HEK293 (cell line): ENCODE results near the gene PLEKHG2.
A peak's percentile ranks its signal among the peaks of the same experiment; 100 is the strongest.

Source experiments
- BCL11B ChIP-seq: fragments of 450-650 bp; formaldehyde crosslinking; IDR thresholded peaks from 2 replicates; pipeline ENCODE4 v1.5.1; 2016; ENCODE audit warnings: low read depth, missing biosample characterization, missing genetic modification characterization
- CTCF ChIP-seq: fragments of 450-650 bp; formaldehyde crosslinking; IDR thresholded peaks from 2 replicates; pipeline ENCODE4 v1.5.1; 2016; ENCODE audit warnings: missing biosample characterization, missing genetic modification characterization
- GLIS1 ChIP-seq: fragments of 450-650 bp; formaldehyde crosslinking; IDR thresholded peaks from 2 replicates; pipeline ENCODE4 v1.5.1; 2016; ENCODE audit warnings: missing biosample characterization, missing genetic modification characterization
- MEIS1 ChIP-seq: sonication (generic); formaldehyde crosslinking; IDR thresholded peaks from 2 replicates; pipeline ENCODE4 v1.8.1; 2022; ENCODE audit warnings: missing genetic modification reagents, mild to moderate bottlenecking, borderline replicate concordance
- SCRT2 ChIP-seq: fragments of 450-650 bp; formaldehyde crosslinking; IDR thresholded peaks from 2 replicates; pipeline ENCODE4 v1.5.1; 2016; ENCODE audit warnings: missing biosample characterization, missing genetic modification characterization
- SETDB1 ChIP-seq: IDR thresholded peaks from one replicate; pipeline ENCODE4 v1.6.1; 2017; ENCODE audit warnings: mild to moderate bottlenecking, low read length, moderate library complexity, mixed read lengths; ENCODE audit not compliant: insufficient read length
- ZBTB10 ChIP-seq: fragments of 450-650 bp; formaldehyde crosslinking; IDR thresholded peaks from 2 replicates; pipeline ENCODE4 v1.5.1; 2016; ENCODE audit warnings: missing biosample characterization, missing genetic modification characterization
- ZBTB6 ChIP-seq: fragments of 450-650 bp; formaldehyde crosslinking; IDR thresholded peaks from 2 replicates; pipeline ENCODE4 v1.5.1; 2017; ENCODE audit warnings: missing biosample characterization, missing genetic modification characterization
- ZEB2 ChIP-seq: fragments of 450-650 bp; formaldehyde crosslinking; IDR thresholded peaks from 2 replicates; pipeline ENCODE4 v1.5.1; 2016; ENCODE audit warnings: missing biosample characterization, missing genetic modification characterization
- ZFP69B ChIP-seq: fragments of 450-650 bp; formaldehyde crosslinking; IDR thresholded peaks from 2 replicates; pipeline ENCODE4 v1.5.1; 2016; ENCODE audit warnings: missing biosample characterization, missing genetic modification characterization
- ZNF140 ChIP-seq: fragments of 450-650 bp; formaldehyde crosslinking; IDR thresholded peaks from 2 replicates; pipeline ENCODE4 v1.5.1; 2016; ENCODE audit warnings: missing biosample characterization, missing genetic modification characterization
- ZNF169 ChIP-seq: fragments of 450-650 bp; formaldehyde crosslinking; IDR thresholded peaks from 2 replicates; pipeline ENCODE4 v1.5.1; 2016; ENCODE audit warnings: missing biosample characterization, missing genetic modification characterization
- ZNF174 ChIP-seq: fragments of 450-650 bp; formaldehyde crosslinking; IDR thresholded peaks from 2 replicates; pipeline ENCODE4 v1.5.0; 2017; ENCODE audit warnings: missing biosample characterization, mild to moderate bottlenecking, missing genetic modification characterization
- ZNF175 ChIP-seq: fragments of 450-650 bp; formaldehyde crosslinking; IDR thresholded peaks from 2 replicates; pipeline ENCODE4 v1.5.1; 2016; ENCODE audit warnings: missing biosample characterization, missing genetic modification characterization
- ZNF221 ChIP-seq: fragments of 450-650 bp; formaldehyde crosslinking; IDR thresholded peaks from 2 replicates; pipeline ENCODE4 v1.5.1; 2017; ENCODE audit warnings: missing biosample characterization, missing genetic modification characterization, borderline replicate concordance
- ZNF280D ChIP-seq: fragments of 450-650 bp; formaldehyde crosslinking; IDR thresholded peaks from 2 replicates; pipeline ENCODE4 v1.5.1; 2016; ENCODE audit warnings: missing biosample characterization, missing genetic modification characterization
- ZNF37A ChIP-seq: fragments of 450-650 bp; IDR thresholded peaks from 2 replicates; pipeline ENCODE4 v1.5.1; 2018; ENCODE audit warnings: missing biosample characterization, missing genetic modification characterization
- ZNF394 ChIP-seq: fragments of 450-650 bp; formaldehyde crosslinking; IDR thresholded peaks from 2 replicates; pipeline ENCODE4 v1.5.1; 2016; ENCODE audit warnings: missing biosample characterization, missing genetic modification characterization, mild to moderate bottlenecking, moderate library complexity, borderline replicate concordance
- ZNF426 ChIP-seq: fragments of 450-650 bp; formaldehyde crosslinking; IDR thresholded peaks from 2 replicates; pipeline ENCODE4 v1.5.1; 2017; ENCODE audit warnings: missing biosample characterization, missing genetic modification characterization, mild to moderate bottlenecking, inconsistent platforms, moderate library complexity
- ZNF473 ChIP-seq: fragments of 450-650 bp; formaldehyde crosslinking; IDR thresholded peaks from 2 replicates; pipeline ENCODE4 v1.5.1; 2017; ENCODE audit warnings: missing biosample characterization, missing genetic modification characterization
- ZNF548 ChIP-seq: fragments of 450-650 bp; formaldehyde crosslinking; IDR thresholded peaks from 2 replicates; pipeline ENCODE4 v1.5.1; 2016; ENCODE audit warnings: missing biosample characterization, missing genetic modification characterization
- ZNF664 ChIP-seq: fragments of 450-650 bp; formaldehyde crosslinking; IDR thresholded peaks from 2 replicates; pipeline ENCODE4 v1.5.1; 2016; ENCODE audit warnings: missing biosample characterization, missing genetic modification characterization
- ZNF692 ChIP-seq: fragments of 450-650 bp; formaldehyde crosslinking; IDR thresholded peaks from 2 replicates; pipeline ENCODE4 v1.5.1; 2016; ENCODE audit warnings: missing biosample characterization, missing genetic modification characterization
- ZNF701 ChIP-seq: fragments of 450-650 bp; formaldehyde crosslinking; IDR thresholded peaks from 2 replicates; pipeline ENCODE4 v1.5.1; 2016; ENCODE audit warnings: missing biosample characterization, missing genetic modification characterization
- ZNF76 ChIP-seq: fragments of 450-650 bp; formaldehyde crosslinking; IDR thresholded peaks from 2 replicates; pipeline ENCODE4; 2016; ENCODE audit warnings: low read depth, missing biosample characterization, missing genetic modification characterization, borderline replicate concordance
- ZSCAN30 ChIP-seq: fragments of 450-650 bp; IDR thresholded peaks from 2 replicates; pipeline ENCODE4 v1.5.1; 2018; ENCODE audit warnings: missing biosample characterization, mild to moderate bottlenecking, missing genetic modification characterization, moderate library complexity
- ZSCAN4 ChIP-seq: fragments of 450-650 bp; formaldehyde crosslinking; IDR thresholded peaks from 2 replicates; pipeline ENCODE4 v1.5.1; 2017; ENCODE audit warnings: missing biosample characterization, missing genetic modification characterization

PLEKHG2 gene

GRCh38 chr19:39413911-39414608 is 1.6 kb downstream of the PLEKHG2 start (continued):
- TF ChIP-seq ZNF426 (tag by site-specific recombination), result no peak
- peak; percentile 46; the same call in 1 of the 2 replicates for TF ChIP-seq ZBTB10 (tag by site-specific recombination)
- TF ChIP-seq BCL11B (tag by site-specific recombination), result peak; percentile 27; the same call in 1 of the 2 replicates
- no peak for TF ChIP-seq ZNF394
- peak; percentile 95 for TF ChIP-seq ZBTB6
- TF ChIP-seq ZNF174 (tag by site-specific recombination), result no peak
- TF ChIP-seq ZNF169, result no peak
- TF ChIP-seq ZNF37A (tag by site-specific recombination), result no peak
- TF ChIP-seq MEIS1, result no peak
- TF ChIP-seq ZSCAN4 (tag by site-specific recombination), result no peak
- TF ChIP-seq SETDB1, result no peak
- no peak for TF ChIP-seq ZNF140 (tag by site-specific recombination)
- TF ChIP-seq ZNF692 (tag by site-specific recombination), result peak; percentile 93
- peak; percentile 98 for TF ChIP-seq ZSCAN30 (tag by site-specific recombination)
- TF ChIP-seq ZNF280D (tag by site-specific recombination), result 0 out of 2 replicates have a peak, but pooled peaks have one; percentile 34
- TF ChIP-seq ZNF175 (tag by site-specific recombination), result no peak
- no peak for TF ChIP-seq ZNF701 (tag by site-specific recombination)
- TF ChIP-seq ZNF76 (tag by site-specific recombination), result peak; percentile 3; the same call in 1 of the 2 replicates
- no peak for TF ChIP-seq ZNF548 (tag by site-specific recombination)
- TF ChIP-seq CTCF (tag by site-specific recombination), result peak; percentile 98
- no peak for TF ChIP-seq ZNF473 (tag by site-specific recombination)
- TF ChIP-seq ZEB2 (tag by site-specific recombination), result 0 out of 2 replicates have a peak, but pooled peaks have one; percentile 33
- TF ChIP-seq SCRT2 (tag by site-specific recombination), result peak; percentile 37; the same call in 1 of the 2 replicates
- TF ChIP-seq ZFP69B, result peak; percentile 90
- TF ChIP-seq ZNF664 (tag by site-specific recombination), result peak; percentile 13; the same call in 1 of the 2 replicates
- TF ChIP-seq ZNF221 (tag by site-specific recombination), result no peak
- TF ChIP-seq GLIS1, result no peak
